ENCODE data around the gene ALG12. TPM values are rescaled to one million over a fixed set of nuclear protein-coding genes. Genes with fewer than 3 reads are reported as not detected.
A peak's percentile ranks its signal among the peaks of the same experiment; 100 is the strongest.

Gene ALG12
- total and polyA plus RNA-seq, 2 of the 8 experiments (the other 6 are each of a cell fraction or from before 2014, with no cell fraction given), result 13.4 to 22.5 TPM

DNA sequence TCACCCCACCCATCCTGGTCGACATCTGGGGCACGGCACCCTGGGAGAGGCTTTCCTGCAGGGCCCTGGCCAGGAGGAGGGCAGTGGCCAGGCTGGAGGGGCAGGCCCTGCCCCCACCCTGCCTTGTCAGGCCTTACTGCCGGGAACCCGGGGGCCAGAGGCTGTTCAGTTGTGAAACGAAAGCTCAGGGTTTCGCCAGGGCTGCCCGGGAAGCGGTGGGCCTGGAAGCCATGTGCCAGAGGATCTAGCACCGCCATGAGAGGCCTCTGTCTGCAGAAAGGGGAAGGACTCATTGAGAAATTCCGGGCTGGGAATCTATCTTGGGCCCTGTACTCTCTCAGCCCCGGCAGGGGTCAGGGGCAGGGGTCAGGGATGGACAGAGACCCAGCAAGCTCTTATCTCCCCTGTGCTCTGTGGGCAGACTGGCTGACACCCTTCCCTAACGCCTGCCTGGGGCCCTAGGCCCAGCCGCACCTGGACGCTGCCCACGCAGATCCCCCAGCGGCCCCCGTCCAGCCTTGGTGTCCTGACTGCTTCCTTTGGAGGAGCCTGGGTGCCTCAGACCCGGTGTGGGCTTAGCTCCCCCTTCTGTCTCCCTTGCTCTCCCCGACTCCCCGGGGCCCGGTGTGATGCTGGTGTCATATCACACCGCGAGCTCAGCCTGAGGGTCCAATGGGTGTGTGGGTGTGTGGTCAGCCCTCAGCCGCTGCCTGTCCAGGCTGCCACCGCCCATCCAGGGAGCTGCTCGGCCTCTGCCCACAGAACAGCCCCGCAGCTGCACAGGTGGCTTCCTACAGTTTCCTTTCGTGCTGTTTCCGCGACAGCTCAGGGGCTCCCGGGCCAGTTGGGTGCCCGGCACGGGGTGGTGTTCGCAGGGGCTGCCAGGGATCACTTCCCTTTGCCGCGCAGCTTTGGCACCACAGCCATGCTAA lies 48.8 kb upstream of the ALG12 start:
- H3K27ac ChIP-seq (ENCODE audit: low read depth, low read length), result no peak overlapping the region; the same call in 1 of the 2 replicates
- H2AFZ ChIP-seq (ENCODE audit: low read length), result no peak overlapping the region
- no peak for FAIRE-seq

More for the DNA sequence above, 48.8 kb upstream of the ALG12 start:
- no peak overlapping the region for H2BK20ac ChIP-seq (ENCODE audit: low read length)
- H3K4me2 ChIP-seq (ENCODE audit: insufficient read depth in 1 of 2, low read depth in 2 of 2, low read length in 2 of 2), result no peak overlapping the region
- H3K4ac ChIP-seq (replicated peaks; ENCODE audit: insufficient read length, low read depth, low read length), result no peak overlapping the region
- no peaks in the 10 kb centered on the region for H3K9me3 ChIP-seq (ENCODE audit: insufficient read depth in 2 of 2, low read depth in 1 of 2, low read length in 1 of 2)
- peaks cover 8 to 18% (median 12%) of the 10 kb centered on the region in 4 experiments; a peak in 6 of 8 replicates for H3K36me3 ChIP-seq (ENCODE audit: control insufficient read depth in 2 of 4, insufficient read depth in 4 of 4, low read length in 3 of 4)
- H3K18ac ChIP-seq (ENCODE audit: extremely low read depth, low read length), result no peak overlapping the region
- ChIA-PET CTCF (ENCODE audit: partially characterized antibody) (interaction anchor here (0.9 to 2.2 kb wide), 12 partner anchors 11 to 200 kb away, joined by 3 to 12 read pairs (median 4); no protein-coding TSS in a partner anchor), POLR2A (ENCODE audit: partially characterized antibody) (interaction anchor here (0.7 to 1.6 kb wide), 6 partner anchors 9 to 35 kb away, joined by 3 to 5 read pairs (median 4); no protein-coding TSS in a partner anchor)
- TF ChIP-seq, protein P1, sequence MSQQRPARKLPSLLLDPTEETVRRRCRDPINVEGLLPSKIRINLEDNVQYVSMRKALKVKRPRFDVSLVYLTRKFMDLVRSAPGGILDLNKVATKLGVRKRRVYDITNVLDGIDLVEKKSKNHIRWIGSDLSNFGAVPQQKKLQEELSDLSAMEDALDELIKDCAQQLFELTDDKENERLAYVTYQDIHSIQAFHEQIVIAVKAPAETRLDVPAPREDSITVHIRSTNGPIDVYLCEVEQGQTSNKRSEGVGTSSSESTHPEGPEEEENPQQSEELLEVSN (IDR thresholded peaks at IDR 0.05), result no peak
- TF ChIP-seq HDAC6 (IDR thresholded peaks at IDR 0.05; ENCODE audit: low read depth, low read length), result no peak
- peaks cover 0 to 29% (median 13%) of the 10 kb centered on the region in 4 experiments; a peak in 6 of 7 replicates for H3K4me1 ChIP-seq (replicated peaks in 1 of 4; ENCODE audit: control insufficient read depth in 3 of 4, insufficient read depth in 4 of 4, low read length in 3 of 4)
- no peak overlapping the region for H2BK5ac ChIP-seq (ENCODE audit: low read depth, low read length)
- H3K23ac ChIP-seq (ENCODE audit: insufficient read length), result no peak overlapping the region
- DNase-seq (ENCODE audit: low read depth in 1 of 2, low spot score in 2 of 2), result peak in 1 of 2 experiments; percentile 52
- no peak overlapping the region for H3K9ac ChIP-seq (replicated peaks in 1 of 4; ENCODE audit: extremely low read depth in 1 of 4, low read depth in 3 of 4, low read length in 3 of 4)
- H4K91ac ChIP-seq (replicated peaks; ENCODE audit: insufficient read length, low read length), result no peak overlapping the region
- H2AK5ac ChIP-seq (ENCODE audit: low read depth, low read length), result no peak overlapping the region
- H2BK12ac ChIP-seq (ENCODE audit: low read depth, low read length), result 0 out of 2 replicates have a peak overlapping the region, but pooled peaks have one; percentile 27
- H3K79me2 ChIP-seq (ENCODE audit: control insufficient read depth in 1 of 2, insufficient read depth in 2 of 2, low read length in 2 of 2), result peaks cover 0 to 15% of the 10 kb centered on the region in 2 experiments; a peak in 1 of 4 replicates
- H4K20me1 ChIP-seq (replicated peaks in 1 of 2; ENCODE audit: control insufficient read depth in 1 of 2, insufficient read depth in 2 of 2, low read length in 2 of 2), result peaks cover 11% of the 10 kb centered on the region in 2 experiments
- no peak overlapping the region for H2BK120ac ChIP-seq (replicated peaks; ENCODE audit: low read depth, low read length)
- H2BK15ac ChIP-seq (ENCODE audit: low read length), result no peak overlapping the region
- H4K8ac ChIP-seq (ENCODE audit: extremely low read depth, insufficient read depth, low read length), result no peak overlapping the region
- peaks cover 9% of the 10 kb centered on the region; the same call in 1 of the 2 replicates for H3K23me2 ChIP-seq (ENCODE audit: low read depth, low read length)
- no peak overlapping the region for H4K5ac ChIP-seq (ENCODE audit: insufficient read length, low read depth, low read length)
- 0 out of 2 replicates have a peak, but pooled peaks cover 2% of the 10 kb centered on the region for H3K79me1 ChIP-seq (ENCODE audit: low read depth, low read length)
- H3K27me3 ChIP-seq (replicated peaks in 1 of 4; ENCODE audit: control insufficient read depth in 3 of 4, extremely low read depth in 1 of 4, insufficient read depth in 3 of 4, low read length in 3 of 4), result peaks cover 5 to 19% (median 15%) of the 10 kb centered on the region in 4 experiments
- H3K56ac ChIP-seq (replicated peaks; ENCODE audit: insufficient read length, low read depth, low read length), result no peak overlapping the region
- WGBS, 2 experiments (ENCODE audit: extremely low coverage in 1 of 2, insufficient coverage in 1 of 2, insufficient read length in 1 of 2, insufficient replicate concordance in 2 of 2, low coverage in 1 of 2, low lambda C conversion rate in 2 of 2, missing lambda C conversion rate in 1 of 2), result 84% methylated on average over 35 of the region's 36 CpGs; no CpG with 5 or more reads in 1 of the 2 experiments
- H3K14ac ChIP-seq (ENCODE audit: insufficient read length), result no peak overlapping the region
- no peak overlapping the region for H3K4me3 ChIP-seq (ENCODE audit: extremely low read depth in 1 of 4, insufficient read depth in 2 of 4, low read depth in 3 of 4, low read length in 4 of 4)

Data from H1 (cell line).